Endothelial cell of umbilical vein (primary cell): ENCODE results near the gene EEF1AKMT2.

Experiments used
- CTCF ChIP-seq, 2 donors: IDR thresholded peaks; 1 replicate in 1 of 2; 2 replicates in 1 of 2; pipeline ENCODE4 v1.5.1; 2011; ENCODE audit warnings: low read length in 2 of 2, mild to moderate bottlenecking in 2 of 2, moderate library complexity in 2 of 2, control low read depth in 1 of 2, inconsistent platforms in 1 of 2, low read depth in 1 of 2; ENCODE audit not compliant: insufficient read depth in 1 of 2; ENCODE audit errors: extremely low read depth in 1 of 2
- EZH2 ChIP-seq: IDR thresholded peaks from 2 replicates; pipeline ENCODE4 v1.6.1; 2012; ENCODE audit warnings: borderline replicate concordance, low read depth, mild to moderate bottlenecking, moderate library complexity, low read length, inconsistent platforms; ENCODE audit not compliant: severe bottlenecking
- JUN ChIP-seq: IDR thresholded peaks from 2 replicates; pipeline ENCODE4 v1.6.1; 2011; ENCODE audit warnings: borderline replicate concordance, low read depth; ENCODE audit not compliant: insufficient read length, insufficient read depth

GRCh38 chr10:124755581-124755980 is 36.1 kb downstream of the EEF1AKMT2 start:
- TF ChIP-seq JUN, result no peak
- no peak for TF ChIP-seq EZH2
- TF ChIP-seq CTCF (IDR thresholded peaks at IDR 0.05; ENCODE audit: extremely low read depth in 1 of 2, insufficient read depth in 1 of 2, low read depth in 1 of 2, low read length in 2 of 2), result no peak
